Vagina (tissue), 2 donors: Measurements from ENCODE around the gene LAMB4. TPM values are rescaled to one million over a fixed set of nuclear protein-coding genes. Genes with fewer than 3 reads are reported as not detected.

Experiments used
- DNase-seq, 2 donors: peaks; one replicate each; pipeline ENCODE4 v3.0.0-alpha.2; 2017; ENCODE audit errors: extremely low spot score in 2 of 2
- H3K27ac ChIP-seq: fragments of 200-600 bp; sonication (generic); one replicate; pipeline ENCODE4 v1.5.1; 2019
- H3K27me3 ChIP-seq: fragments of 200-600 bp; sonication (generic); one replicate; pipeline ENCODE4 v1.5.1; 2019
- H3K36me3 ChIP-seq, 2 donors: fragments of 200-600 bp; sonication (generic); one replicate each; pipeline ENCODE4 v1.5.1; 2017 to 2019
- H3K4me1 ChIP-seq: fragments of 200-600 bp; sonication (generic); one replicate; pipeline ENCODE4 v1.5.1; 2019
- H3K4me3 ChIP-seq, 2 donors: fragments of 200-600 bp; sonication (generic); 1 replicate in 1 of 2; 2 replicates in 1 of 2; pipeline ENCODE4 v1.5.1; 2016 to 2019
- H3K9me3 ChIP-seq: fragments of 200-600 bp; sonication (generic); one replicate; pipeline ENCODE4 v1.5.1; 2019
- POLR2A ChIP-seq, 2 donors: fragments of 450-650 bp; IDR thresholded peaks; one replicate each; pipeline ENCODE4 v1.6.1; 2017; ENCODE audit warnings: antibody characterized with exemption in 2 of 2, mild to moderate bottlenecking in 2 of 2, moderate library complexity in 2 of 2
- POLR2AphosphoS5 ChIP-seq, 2 donors: sonication (generic); formaldehyde crosslinking; IDR thresholded peaks; one replicate each; pipeline ENCODE4 v1.9.0; 2017; ENCODE audit warnings: antibody characterized with exemption in 2 of 2, mild to moderate bottlenecking in 2 of 2, low read depth in 1 of 2; ENCODE audit not compliant: insufficient read depth in 1 of 2
- intact Hi-C: fragments of 100-400 bp; cut with DNase I; formaldehyde crosslinking; loops from one replicate; pipeline ENCODE4 v1.15.1; 2023
- total RNA-seq: library from RNA; depleted of rRNA; stranded (reverse); fragments of >200 nt; gene quantifications from one replicate; pipeline ENCODE4 v1.2.3, GENCODE V29; 2016
- TF ChIP-seq, protein P1 (sequence below), 3 experiments: fragments of 450-650 bp in 2 of 3; fragments of 200-600 bp in 1 of 3; sonication (generic) in 1 of 3; IDR thresholded peaks; one replicate each; pipeline ENCODE4 v1.5.1; 2017 to 2019; ENCODE audit warnings: antibody characterized with exemption in 3 of 3, mild to moderate bottlenecking in 2 of 3, moderate library complexity in 2 of 3

LAMB4 gene
- total RNA-seq, 1 donor from 2014 or later = 0.74 TPM

DNA sequence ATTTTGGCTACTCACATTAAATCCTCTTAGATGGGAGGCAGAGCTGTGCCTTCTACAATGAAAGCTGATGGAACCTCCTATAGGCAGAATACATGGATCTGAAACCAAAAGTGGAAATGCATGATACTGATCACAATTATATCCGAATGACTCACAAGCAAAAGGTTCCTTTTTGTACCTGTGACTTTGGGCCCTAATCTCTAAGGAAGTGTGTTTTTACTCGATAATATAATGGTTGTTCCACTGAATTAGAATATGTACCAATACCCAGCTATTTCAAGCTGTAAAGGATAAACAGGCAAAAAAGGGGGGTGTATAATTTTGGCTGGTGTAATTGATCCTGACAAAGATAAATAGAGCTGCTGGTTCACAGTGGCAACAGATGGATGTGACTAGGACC is 109.6 kb downstream of the LAMB4 start:
- no peak for DNase-seq
- H3K27ac ChIP-seq = no peak overlapping the region
- TF ChIP-seq POLR2AphosphoS5 (IDR thresholded peaks at IDR 0.05; ENCODE audit: insufficient read depth in 1 of 2, low read depth in 1 of 2) = no peak
- no peaks in the 10 kb centered on the region for H3K4me1 ChIP-seq
- intact Hi-C loops = no loop called here
- H3K4me3 ChIP-seq = no peak overlapping the region
- H3K36me3 ChIP-seq = no peaks in the 10 kb centered on the region
- H3K9me3 ChIP-seq = no peaks in the 10 kb centered on the region
- no peaks in the 10 kb centered on the region for H3K27me3 ChIP-seq

GRCh38 chr7:108018668-108019067 is 111.5 kb downstream of the LAMB4 start:
- Histone ChIP-seq H3K4me1 (no peaks in the 10 kb centered on the region), H3K27ac (no peak overlapping the region), H3K27me3 (no peaks in the 10 kb centered on the region), H3K9me3 (no peaks in the 10 kb centered on the region), H3K36me3 (no peaks in the 10 kb centered on the region), H3K4me3 (no peak overlapping the region)
- no peak for DNase-seq
- TF ChIP-seq POLR2AphosphoS5 (IDR thresholded peaks at IDR 0.05; ENCODE audit: insufficient read depth in 1 of 2, low read depth in 1 of 2) (no peak), POLR2A (IDR thresholded peaks at IDR 0.05) (no peak)
- TF ChIP-seq, protein P1, sequence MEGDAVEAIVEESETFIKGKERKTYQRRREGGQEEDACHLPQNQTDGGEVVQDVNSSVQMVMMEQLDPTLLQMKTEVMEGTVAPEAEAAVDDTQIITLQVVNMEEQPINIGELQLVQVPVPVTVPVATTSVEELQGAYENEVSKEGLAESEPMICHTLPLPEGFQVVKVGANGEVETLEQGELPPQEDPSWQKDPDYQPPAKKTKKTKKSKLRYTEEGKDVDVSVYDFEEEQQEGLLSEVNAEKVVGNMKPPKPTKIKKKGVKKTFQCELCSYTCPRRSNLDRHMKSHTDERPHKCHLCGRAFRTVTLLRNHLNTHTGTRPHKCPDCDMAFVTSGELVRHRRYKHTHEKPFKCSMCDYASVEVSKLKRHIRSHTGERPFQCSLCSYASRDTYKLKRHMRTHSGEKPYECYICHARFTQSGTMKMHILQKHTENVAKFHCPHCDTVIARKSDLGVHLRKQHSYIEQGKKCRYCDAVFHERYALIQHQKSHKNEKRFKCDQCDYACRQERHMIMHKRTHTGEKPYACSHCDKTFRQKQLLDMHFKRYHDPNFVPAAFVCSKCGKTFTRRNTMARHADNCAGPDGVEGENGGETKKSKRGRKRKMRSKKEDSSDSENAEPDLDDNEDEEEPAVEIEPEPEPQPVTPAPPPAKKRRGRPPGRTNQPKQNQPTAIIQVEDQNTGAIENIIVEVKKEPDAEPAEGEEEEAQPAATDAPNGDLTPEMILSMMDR (IDR thresholded peaks at IDR 0.05) = no peak
- intact Hi-C loops = no loop called here

DNA sequence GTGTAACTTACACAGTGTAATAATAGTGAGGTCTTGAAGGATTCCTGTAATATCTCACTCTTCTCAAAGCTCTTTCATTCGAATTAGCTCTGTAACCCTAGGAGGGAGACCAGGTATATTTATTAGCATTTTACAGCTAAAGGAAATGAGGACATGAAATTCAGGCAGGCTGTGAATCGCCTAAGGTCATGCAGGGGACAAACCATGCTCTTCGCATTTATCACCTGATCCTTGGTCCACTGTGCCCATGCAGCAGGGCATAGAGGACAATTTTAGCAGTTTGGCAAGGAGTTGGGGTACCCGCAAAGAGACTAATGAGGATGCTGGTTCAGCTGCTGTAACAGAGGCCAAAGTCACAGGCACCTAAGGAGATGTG is 112.4 kb downstream of the LAMB4 start:
- TF ChIP-seq, protein P1 (IDR thresholded peaks at IDR 0.05) = no peak
- TF ChIP-seq POLR2A (IDR thresholded peaks at IDR 0.05) = no peak
- TF ChIP-seq POLR2AphosphoS5 (IDR thresholded peaks at IDR 0.05; ENCODE audit: insufficient read depth in 1 of 2, low read depth in 1 of 2) = no peak
- H3K27me3 ChIP-seq = no peaks in the 10 kb centered on the region
- no peaks in the 10 kb centered on the region for H3K4me1 ChIP-seq
- no peak overlapping the region for H3K4me3 ChIP-seq
- H3K9me3 ChIP-seq = no peaks in the 10 kb centered on the region
- H3K36me3 ChIP-seq = no peaks in the 10 kb centered on the region
- intact Hi-C loops = no loop called here
- no peak overlapping the region for H3K27ac ChIP-seq
- no peak for DNase-seq

DNA sequence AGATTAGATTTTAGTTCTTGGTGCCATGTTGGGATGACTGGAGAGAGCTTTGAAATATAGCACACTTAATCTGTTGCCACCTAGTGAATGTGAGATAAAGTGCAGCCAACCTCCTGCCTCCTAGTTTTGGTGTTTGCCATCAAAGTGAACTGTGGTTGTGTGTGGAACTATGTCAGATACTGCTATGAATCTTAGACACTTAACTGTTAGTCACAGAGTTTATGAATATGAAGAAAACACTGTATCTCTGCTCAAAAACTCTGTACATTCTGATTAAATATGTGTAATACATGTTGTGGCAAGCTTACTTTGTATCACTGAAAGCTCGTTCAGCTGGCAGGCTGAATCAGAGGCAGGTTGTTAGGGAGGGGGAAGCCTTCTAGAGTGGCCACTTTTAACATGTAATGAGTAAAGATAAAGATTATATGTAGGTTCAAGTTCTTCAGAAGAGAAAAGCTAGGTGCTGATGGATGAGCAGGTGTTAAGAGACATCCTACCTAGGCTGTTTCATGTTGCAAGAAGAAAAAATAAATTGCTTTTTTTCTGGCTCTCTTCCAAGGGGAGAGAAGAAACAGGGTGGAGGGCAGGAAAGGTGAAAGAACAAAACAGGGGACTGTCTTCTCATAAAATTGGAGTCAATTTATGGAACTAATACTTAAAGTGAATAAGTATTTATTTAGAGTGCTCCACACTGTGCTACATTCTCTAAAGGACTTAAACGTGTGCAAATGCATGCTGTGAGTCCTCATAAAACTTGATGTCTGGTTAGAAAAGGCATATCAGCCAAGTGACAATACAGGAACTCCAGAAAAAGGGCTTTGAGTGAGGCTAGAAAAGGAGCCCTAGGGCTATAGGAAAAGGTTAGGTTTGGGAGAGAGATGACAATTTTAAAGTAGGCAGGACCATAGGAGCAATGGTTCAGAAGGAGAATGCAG is 113.1 kb downstream of the LAMB4 start:
- intact Hi-C loops = no loop called here
- Histone ChIP-seq H3K4me1 (no peaks in the 10 kb centered on the region), H3K9me3 (no peaks in the 10 kb centered on the region), H3K36me3 (no peaks in the 10 kb centered on the region), H3K4me3 (no peak overlapping the region), H3K27me3 (no peaks in the 10 kb centered on the region), H3K27ac (no peak overlapping the region)
- no peak for TF ChIP-seq POLR2AphosphoS5 (IDR thresholded peaks at IDR 0.05; ENCODE audit: insufficient read depth in 1 of 2, low read depth in 1 of 2)
- TF ChIP-seq, protein P1 (IDR thresholded peaks at IDR 0.05) = peak in 1 of 3 experiments; percentile 33
- DNase-seq = no peak

GRCh38 chr7:108015740-108016139 is 114.4 kb downstream of the LAMB4 start:
- TF ChIP-seq, protein P1 (IDR thresholded peaks at IDR 0.05) = no peak
- no peak for TF ChIP-seq POLR2AphosphoS5 (IDR thresholded peaks at IDR 0.05; ENCODE audit: insufficient read depth in 1 of 2, low read depth in 1 of 2)
- TF ChIP-seq POLR2A (IDR thresholded peaks at IDR 0.05) = no peak
- Histone ChIP-seq H3K27me3 (no peaks in the 10 kb centered on the region), H3K27ac (no peak overlapping the region), H3K4me1 (no peaks in the 10 kb centered on the region), H3K36me3 (no peaks in the 10 kb centered on the region), H3K9me3 (no peaks in the 10 kb centered on the region), H3K4me3 (no peak overlapping the region)
- intact Hi-C loops = no loop called here
- no peak for DNase-seq
